GM19193 (cell line): ENCODE measurements around the gene GLIS2.

Experiments
- POLR2A ChIP-seq: IDR thresholded peaks from 4 replicates; pipeline ENCODE4 v1.6.1; 2011; ENCODE audit not compliant: insufficient read depth, insufficient read length; ENCODE audit errors: extremely low read depth

Gene GLIS2

DNA sequence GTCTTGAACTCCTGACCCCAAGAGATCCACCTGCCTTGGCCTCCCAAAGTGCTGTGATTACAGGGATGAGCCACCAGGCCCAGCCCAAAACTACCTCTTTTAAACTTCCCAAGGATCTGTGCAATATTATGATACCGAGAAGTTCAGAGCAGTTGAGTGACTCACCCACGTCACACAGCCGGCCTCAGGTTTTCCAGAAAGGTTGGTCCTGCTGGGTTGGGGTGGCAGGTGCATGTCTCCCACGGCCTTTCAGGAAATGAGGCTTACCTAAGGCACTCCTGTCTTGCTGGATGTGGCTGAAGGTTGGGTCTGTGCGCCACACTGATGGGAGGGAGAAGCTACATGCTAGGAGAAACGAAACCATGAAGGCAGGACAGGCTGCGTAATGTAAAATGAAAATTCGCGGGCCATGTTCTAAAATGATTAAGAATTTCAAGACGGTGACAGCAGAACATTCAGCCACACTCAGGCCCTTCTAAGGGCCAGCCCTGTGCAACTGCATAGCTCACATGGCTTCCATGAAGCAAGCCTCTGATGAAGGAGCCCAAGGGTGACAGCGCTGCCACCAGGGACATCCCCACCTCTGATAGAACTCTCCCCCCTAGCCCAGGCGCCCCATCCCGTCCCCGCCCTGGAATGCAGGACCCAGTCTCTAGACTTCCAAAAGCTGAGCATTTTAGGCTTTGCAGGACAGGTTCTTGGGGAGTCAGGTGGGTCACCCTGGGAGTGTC lies 6.6 kb upstream of the GLIS2 start:
- no peak for TF ChIP-seq POLR2A

DNA sequence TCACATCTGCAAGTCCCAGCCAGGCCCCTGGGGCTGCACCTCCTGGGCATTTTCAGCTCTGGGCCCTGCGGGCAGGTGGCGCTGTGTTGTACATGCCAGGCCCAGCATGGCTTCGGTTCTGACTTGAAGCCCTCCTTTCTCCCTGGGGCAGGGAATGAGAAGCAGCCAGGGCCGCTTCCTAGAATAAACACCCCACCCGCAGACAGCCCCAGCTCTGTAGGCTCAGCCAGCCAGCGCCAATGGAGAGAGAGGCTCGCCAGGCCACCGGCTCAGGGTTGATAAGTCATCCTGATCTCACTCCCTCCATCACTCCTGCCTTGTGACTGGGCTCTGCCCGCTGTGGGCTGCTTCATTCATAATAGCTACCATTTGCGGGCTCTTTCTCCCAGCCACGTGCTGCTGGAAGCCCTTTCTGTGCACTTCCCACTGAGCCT lies 6.0 kb upstream of the GLIS2 start:
- no peak for TF ChIP-seq POLR2A

DNA sequence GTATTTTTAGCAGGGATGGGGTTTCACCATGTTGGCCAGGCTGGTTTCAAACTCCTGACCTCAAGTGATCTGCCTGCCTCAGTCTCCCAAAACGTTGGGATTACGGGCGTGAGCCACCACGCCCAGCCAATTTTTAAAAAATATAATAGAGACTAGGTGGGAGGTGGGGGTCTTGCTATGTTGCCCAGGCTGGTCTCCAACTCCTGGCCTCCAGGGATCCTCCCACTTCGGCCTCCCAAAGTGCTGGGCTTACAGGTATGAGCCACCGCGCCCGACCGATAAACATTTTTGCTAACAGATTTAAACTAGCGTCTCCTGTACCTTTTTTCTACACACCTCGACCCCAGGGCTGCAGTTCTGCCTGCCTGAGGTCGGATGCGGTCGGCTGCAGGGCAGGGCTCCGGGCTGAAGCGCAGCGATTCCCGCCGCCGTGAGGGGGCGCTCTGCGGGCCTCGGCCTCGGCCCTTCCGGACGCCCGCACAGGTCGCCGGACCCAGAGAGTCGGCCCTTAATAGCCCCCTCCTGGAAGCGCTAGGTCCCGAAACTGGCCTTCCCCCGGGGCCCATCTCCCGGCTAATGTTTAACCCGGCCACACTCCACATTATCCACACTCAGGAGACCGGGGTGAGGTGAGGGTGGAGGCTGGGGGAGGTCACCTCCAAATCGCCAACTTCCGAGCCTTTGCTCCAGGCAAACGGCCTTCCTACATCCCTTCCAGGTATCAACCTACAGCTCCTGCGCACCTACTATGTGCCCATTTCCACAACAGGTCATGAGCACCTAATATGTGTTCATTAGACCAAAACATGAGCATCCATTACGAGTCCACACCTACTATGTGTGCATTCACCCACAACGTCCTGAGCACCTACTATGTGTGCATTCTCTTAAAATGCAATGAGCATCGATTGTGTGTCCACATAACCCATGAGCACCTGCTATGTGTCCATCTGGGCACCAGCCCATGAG lies 2.0 kb upstream of the GLIS2 start:
- TF ChIP-seq POLR2A, result no peak

DNA sequence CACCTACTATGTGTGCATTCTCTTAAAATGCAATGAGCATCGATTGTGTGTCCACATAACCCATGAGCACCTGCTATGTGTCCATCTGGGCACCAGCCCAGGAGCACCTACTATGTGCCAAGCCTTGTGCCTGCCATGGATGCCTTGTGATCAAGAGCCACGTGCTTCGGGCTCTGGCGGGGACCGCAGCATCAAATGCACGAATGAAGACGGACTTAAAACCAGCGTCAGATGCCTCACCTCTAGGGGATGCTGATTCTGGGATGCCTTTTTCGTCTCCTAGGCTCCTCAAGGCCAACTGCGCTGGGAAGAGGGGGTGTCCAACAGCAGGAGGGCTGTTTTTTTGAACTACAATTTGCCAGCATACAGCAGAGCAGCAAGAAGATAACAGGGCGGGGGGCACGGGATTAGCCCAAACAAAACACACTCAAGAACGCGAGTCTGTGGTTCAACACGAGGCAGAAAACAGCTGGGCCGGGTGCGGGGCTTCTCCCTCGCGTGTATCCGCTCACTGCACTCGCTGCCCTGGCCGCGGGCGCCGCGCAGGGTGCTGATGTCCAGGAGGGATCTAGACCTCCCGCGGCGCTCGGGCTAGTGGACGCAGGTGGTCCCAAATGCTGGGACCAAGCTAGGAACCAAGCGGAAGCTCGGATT lies 1.2 kb upstream of the GLIS2 start:
- no peak for TF ChIP-seq POLR2A

DNA sequence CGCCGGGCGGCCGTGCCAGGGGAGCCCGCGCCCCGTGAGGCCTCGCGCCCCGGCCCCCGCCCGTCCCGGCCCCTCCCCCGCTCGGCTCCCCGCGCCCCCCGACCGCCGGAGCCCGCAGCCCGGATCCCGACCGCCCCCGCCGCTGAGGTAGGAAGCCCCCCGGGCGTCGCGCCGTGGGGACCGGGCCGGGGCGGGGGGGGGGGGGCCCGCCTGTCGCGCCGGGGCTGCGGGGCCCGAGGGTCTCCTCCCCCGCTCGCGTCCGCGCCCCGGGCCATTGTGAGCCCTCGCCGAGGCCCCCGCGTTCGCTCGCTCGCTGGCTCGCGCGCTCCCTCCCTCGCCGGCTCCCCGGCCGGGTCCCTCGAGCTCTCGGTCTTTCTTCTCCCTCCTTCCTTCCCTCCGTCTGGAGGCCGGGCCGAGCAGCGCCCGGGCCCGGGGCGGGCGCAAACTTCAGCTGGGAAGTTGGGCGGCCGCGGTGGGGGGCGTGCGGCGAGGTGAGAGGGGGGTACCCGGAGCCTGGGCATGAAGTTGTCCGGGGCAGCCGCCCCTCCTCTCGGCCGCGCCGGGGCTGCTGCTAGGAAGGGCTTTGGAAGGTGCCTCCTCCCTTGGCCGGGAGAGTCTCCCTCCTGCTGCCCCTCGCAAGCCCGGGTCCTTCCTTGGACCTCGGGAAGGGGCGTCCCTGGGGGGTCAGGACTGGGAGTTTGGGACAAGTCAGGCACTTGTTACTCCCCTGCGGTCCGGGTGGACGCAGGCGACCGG lies 419 bp downstream of the GLIS2 start:
- TF ChIP-seq POLR2A, result no peak

DNA sequence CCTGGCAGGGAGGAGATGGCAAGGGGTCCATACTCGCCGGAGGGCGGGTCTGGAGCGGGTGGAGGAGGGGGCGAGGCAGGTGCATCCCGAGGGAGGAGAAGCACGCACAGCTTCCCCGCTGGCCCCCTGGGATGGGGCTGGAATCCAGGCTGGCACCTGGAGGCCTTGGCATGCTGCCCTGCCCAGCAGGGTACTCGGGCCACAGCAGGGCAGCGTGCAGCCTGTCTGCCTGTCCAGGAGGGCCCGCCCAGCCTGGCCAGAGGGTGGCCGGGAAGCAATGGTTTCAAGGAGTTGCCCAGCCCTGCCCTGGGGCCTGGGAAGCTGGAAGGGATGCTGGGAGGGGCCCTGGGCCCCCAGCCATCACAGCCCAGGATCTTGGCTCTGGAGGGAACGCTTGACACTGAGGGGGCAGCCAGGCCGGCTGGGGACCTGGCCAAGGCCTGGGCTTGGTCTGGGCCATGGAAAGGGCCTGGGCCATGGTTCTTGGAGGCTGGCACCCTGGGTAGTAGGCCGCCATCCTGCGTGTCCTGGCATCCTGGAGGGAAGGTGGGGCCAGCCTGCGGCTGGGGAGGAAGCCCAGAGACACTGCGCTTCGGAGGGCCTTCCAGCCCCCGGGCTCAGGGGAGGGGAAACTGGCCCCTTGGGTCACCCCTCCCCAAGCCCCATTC lies 1.1 kb downstream of the GLIS2 start:
- TF ChIP-seq POLR2A, result no peak

DNA sequence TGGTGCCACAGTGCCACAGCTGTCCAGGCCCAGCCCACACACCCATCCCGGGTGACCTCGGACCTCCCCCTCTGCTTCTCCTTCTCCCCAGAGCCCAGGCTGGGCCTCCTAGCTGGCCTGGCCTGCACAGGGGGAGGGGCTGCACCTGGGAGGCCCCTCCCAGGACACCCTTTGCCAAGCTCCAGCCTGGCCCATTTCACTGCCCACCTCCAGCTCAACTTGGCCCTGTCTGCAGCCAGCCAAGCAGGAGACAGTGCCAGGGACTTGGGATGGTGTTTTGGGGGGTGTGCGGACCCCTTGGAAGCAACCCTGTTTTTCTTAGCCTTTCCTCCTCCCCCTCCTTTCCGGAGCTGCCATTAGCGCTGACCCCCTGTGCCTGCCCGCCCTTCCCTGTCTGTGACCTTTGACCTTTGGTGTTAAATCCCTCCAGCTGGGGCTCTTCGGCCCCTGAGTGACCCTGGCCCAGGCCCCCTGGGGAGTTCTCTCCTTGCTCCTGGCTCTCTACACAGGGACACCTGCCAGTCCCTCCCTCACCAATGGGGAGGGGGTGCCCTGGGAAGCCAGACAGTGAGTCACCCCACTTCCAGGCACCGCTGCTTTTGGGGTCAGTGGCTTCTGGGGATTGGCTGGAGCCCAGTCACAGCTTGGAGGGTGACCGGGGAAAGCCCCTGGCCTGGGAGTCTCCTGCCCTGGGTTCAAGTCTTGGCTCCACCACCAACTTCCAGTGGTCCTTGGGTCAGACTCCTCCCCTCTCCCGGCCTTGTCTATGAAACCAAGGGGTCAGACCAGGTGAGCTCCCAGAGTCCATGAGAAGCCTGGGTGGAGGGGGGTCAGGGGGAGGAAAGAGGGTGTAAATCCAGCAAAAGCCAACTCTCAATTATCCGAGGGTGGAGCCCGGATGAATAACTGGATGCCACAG lies 1.9 kb downstream of the GLIS2 start:
- TF ChIP-seq POLR2A, result no peak

DNA sequence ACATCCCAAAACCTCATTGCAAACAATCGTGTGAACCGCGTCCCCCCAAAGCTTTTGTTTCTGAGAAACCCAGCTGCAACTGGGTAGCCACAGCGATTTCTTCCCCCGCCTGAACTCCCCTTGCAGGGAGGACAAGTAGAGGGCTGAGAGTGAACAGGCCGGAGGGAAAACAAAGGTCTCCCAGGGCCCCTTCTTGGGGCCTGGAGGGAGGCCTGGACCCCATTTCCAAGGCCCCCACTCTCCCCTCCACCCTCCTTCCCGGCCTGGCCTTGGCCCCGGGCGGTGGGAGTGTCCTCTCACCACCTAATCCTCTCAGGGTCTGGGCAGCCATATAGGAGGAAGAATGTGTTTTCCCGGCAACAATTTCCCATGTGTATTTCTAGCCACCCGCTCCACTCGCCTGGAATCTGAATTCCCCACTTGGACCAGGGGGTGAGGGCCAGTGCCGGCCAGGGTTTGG lies 2.6 kb downstream of the GLIS2 start:
- TF ChIP-seq POLR2A, result no peak

DNA sequence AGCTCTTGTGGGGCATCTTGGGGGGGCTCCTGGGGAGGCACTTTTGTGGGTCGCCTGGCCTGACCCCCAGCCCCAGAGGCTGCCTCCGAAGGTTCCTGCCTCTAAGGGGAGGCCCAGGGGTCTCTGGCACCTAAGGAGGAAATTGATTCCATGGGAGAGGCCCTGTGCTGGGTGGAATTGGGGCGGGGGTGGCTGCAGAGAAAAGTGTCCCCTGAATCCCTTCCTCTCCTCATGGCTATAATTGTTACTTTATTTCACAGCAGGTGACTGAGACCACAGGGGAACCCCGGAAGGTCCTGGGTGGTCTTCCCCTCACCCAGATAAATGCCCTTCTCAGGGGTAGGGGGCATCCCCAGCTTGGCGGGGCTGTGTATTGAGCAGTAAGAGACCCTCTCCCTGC lies 3.1 kb downstream of the GLIS2 start:
- no peak for TF ChIP-seq POLR2A

DNA sequence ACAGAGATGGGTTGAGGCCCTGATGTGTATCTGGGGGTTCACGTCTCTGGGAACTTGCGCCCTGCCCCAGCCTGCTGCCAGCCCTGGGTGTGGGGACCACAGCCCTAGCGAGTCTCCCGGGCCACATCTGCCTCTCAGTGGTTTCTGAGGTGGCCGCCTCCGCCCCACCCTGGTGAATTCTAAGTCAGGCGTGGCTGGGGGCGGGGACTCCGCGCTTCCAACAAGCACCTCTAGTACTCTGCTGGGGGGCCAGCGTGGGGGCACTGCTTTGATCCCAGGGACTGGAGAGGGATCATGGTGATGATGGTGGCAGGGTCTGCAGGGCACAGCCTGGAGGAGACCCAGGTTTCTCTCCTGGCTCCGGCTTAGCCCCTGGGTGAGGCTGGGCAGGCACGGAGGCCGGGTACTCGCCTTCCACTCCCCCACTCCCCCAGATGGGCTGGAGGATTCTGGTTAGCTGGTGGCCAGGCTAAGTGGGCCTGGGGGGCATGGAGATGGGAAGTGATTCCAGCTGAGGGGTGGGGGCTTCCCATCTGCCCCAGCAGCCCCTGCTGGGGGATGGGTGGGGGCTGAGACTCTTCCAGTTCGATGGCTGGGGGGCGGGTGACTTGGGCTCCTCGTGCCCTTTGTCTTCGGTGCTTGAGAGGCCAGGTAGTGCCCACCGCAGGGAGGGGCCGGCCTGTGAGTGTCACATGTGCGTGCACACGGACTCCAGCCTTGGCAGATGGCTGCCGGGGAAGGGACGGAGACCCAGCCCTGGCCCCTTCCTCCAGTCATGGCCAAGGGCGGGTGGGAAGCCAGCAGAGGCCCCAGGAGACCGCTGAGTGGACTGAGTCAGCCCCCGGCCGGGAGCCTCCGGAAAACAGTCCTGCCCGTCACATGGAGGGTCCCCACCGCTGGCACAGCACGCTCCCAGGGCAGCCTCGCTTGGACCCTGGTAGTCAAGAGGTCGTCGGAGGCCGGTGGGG lies 3.9 kb downstream of the GLIS2 start:
- TF ChIP-seq POLR2A, result no peak

DNA sequence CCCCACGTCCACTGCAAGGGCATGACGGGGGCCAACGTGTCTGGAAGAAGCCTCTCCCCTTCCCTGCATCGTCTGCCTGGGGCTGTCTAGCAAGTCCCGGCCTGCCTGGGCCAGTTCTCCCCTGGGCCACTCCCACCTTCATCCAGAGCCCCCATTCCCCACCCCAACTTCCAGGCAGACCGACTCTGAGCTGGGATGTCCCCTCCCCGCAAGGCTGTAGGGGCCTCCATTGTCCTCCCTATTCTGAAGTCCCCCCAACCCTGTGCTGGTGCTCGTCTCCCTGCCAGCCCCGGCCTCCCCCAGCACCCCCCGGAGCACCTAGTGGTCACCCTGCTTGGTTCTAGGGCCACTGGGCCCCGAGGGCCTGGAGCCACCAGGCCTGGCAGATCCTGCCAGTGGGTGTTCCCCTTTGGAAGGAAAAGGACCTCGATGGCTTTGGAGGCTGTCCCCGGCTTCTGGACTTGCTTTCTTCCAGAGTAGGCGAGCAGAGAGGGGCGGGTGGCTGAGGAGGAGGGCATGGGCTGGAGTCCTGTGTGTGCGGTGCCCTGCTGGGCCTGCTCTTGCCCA lies 4.8 kb downstream of the GLIS2 start:
- no peak for TF ChIP-seq POLR2A
